Breast epithelium (tissue), 3 donors: ENCODE results near the gene IGLL1.

ENCODE experiments used
- POLR2A ChIP-seq: fragments of 450-650 bp; IDR thresholded peaks from one replicate; pipeline ENCODE4 v1.6.1; 2016; ENCODE audit warnings: antibody characterized with exemption, mild to moderate bottlenecking, moderate library complexity
- POLR2AphosphoS5 ChIP-seq, 3 donors: sonication (generic); formaldehyde crosslinking; IDR thresholded peaks; one replicate each; pipeline ENCODE4 v1.6.1; 2017; ENCODE audit warnings: antibody characterized with exemption in 3 of 3
- TF ChIP-seq, protein P1 (sequence below), 3 donors: fragments of 450-650 bp; IDR thresholded peaks; one replicate each; pipeline ENCODE4 v1.5.1; 2016 to 2017; ENCODE audit warnings: antibody characterized with exemption in 3 of 3, mild to moderate bottlenecking in 3 of 3, moderate library complexity in 3 of 3

GRCh38 chr22:23583836-23584235, 3.7 kb upstream of the IGLL1 start:
- TF ChIP-seq, protein P1, sequence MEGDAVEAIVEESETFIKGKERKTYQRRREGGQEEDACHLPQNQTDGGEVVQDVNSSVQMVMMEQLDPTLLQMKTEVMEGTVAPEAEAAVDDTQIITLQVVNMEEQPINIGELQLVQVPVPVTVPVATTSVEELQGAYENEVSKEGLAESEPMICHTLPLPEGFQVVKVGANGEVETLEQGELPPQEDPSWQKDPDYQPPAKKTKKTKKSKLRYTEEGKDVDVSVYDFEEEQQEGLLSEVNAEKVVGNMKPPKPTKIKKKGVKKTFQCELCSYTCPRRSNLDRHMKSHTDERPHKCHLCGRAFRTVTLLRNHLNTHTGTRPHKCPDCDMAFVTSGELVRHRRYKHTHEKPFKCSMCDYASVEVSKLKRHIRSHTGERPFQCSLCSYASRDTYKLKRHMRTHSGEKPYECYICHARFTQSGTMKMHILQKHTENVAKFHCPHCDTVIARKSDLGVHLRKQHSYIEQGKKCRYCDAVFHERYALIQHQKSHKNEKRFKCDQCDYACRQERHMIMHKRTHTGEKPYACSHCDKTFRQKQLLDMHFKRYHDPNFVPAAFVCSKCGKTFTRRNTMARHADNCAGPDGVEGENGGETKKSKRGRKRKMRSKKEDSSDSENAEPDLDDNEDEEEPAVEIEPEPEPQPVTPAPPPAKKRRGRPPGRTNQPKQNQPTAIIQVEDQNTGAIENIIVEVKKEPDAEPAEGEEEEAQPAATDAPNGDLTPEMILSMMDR (IDR thresholded peaks at IDR 0.05), result no peak
- TF ChIP-seq POLR2AphosphoS5 (IDR thresholded peaks at IDR 0.05), result no peak
- TF ChIP-seq POLR2A, result no peak
